Medulla oblongata (tissue), 1 donor: Measurements from ENCODE around the gene POP4.
A peak's percentile ranks its signal among the peaks of the same experiment; 100 is the strongest.

ENCODE experiments used
- DNase-seq: peaks from one replicate; pipeline ENCODE4 v3.0.0-alpha.2; 2015; ENCODE audit errors: extremely low spot score

The POP4 gene

DNA sequence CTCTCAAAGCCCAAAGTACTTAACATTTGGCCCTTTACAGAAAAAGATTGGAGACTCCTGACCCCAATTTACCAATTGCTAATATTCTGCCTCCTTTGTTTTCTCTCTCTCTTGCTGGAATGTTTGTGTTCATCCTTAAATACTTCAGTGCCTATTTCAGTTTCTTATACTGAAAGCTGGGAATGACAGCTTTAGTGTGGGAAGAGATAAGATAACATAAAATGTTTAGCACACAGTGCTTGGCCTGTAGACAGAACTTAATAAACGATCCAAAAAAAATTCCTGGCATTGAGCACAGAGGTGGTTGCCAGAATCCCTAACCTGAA, 56.2 kb downstream of the POP4 start:
- no peak for DNase-seq

DNA sequence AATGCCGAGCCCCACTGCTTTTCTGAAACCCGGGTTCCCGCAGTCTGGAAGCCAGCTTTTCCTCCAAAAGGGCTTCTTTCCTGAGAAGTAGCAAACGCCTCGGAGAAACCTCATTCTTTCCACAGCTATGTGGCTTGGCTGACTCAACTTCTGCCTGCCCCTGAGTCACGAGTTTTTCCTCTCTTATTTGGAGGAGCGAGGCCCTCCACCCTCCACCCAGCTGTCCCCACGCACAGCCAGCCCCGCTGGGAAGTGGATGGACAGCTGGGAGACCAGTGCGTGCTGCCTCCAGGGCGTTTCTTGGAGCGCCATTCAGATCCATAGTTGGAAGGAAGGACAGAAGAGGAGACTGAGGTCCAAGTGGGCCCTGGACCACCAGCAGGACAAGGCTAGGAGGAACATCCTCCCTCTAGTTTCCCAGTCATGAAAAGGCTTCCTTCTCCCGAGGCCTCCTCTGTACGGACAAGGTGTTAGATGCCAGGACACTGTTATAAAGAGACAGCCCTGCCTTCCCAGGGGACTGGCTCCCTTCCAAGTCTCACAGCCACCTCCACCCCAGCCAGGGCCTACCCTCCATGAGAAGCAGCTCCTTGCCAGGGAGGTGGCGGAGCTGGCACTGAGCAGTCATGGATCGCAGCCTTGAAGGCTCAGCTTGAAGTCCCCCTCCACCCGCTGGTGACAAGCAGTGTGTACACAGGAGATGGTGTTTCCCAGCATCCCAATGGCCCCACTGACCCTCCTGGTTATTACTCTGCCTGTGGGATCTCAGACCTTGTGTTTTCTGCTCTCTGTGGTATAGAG, 56.7 kb downstream of the POP4 start:
- DNase-seq = no peak

DNA sequence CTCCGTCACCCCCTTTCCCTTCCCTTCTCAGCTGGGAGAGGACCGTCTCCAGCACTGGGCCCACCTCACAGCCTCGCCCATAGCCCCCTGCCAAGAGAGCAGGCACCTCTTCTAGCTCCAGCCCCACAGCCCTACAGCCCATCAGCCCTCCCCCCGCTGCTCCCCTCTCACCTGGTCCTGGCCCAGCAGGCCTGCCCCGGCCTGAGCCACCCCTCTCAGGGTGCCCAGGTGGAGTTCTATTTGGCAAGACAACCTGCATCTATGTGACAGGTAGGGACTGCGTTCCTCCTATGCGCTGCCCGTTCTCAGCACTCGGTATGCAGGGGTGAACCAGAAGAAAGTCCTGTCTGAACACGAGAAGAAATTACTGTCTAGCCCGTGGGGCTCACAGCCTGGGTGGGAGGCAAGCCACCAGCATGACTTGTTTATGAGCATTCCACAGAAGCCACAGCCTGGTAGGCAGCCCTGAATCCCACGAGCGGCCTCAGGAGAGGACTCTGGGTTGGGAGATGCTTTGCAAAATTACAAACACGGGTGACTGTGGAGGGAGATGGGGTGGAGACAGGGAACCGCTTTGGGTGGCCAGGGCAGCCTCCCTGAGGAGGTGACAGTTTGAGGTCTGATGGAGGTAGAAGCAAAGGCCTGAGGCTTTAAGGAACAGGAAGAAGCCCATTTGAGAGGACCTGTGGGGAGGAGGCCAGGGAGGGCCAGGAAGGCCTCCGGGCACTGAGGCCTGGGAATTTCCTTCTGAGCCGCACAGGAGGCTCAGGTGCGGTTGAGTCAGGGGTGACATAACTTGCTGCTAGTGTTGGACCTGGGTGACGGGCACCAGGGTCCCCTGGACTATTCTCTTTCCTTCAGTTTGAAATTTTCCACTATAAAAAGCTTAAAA, 58.0 kb downstream of the POP4 start:
- no peak for DNase-seq

DNA sequence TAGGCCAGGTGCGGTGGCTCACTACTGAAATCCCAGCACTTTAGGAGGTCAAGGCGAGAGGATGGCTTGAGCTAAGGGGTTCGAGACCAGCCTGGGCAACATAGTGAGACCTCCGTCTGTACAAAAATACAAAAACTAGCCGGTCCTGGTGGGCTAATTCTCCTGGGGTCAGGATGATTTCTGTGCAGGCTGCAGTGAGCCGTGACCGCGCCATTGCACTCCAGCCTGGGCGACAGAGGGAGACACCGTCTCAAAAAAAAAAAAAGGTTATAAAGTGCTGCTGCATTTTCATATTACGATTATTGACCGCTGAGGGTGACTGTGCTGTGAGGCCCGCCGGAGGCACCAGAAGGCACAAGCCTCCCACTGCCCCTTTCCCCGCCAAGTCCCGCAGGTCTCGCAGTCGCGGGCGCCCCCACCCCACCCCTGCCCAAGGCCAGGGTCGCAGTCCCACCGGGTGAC, 58.7 kb downstream of the POP4 start:
- DNase-seq = no peak

DNA sequence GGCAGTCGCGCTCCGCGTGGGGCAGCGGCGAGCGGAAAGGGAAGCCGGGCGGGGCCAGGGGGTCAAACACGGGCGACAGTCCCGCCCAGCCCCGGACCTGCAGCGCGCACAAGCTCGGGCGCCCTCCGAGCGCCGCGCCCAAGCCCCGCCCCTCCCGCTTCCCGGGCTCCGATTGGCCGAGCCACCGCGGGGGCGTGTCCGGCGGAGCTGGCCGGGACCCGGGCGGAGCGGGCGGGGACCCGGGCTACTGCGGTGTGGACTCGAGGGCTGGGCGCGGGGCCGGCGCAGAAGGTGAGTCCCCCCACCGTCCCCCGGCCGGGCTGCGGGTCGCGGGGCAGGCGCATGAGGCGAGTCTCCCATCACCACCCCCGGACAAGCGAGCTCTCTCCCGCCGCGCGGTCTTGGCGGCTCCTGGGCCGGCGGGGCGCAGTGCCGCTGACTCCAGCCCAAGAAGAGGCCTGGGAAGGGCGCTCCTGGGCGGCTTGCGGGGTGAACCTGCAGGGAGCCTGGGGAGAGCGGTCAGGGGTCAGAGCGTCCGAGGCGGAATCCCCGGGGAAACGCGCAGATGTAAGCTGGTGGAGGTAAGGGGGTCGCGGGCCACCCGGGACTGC, 59.2 kb downstream of the POP4 start, which contains the start of gene PLEKHF1:
PLEKHF1 (plus strand) TSS at position 247 of the 611 bp plus-strand sequence. CDS start 8,379 bp downstream, outside the sequence.
- DNase-seq = peak; percentile 93

DNA sequence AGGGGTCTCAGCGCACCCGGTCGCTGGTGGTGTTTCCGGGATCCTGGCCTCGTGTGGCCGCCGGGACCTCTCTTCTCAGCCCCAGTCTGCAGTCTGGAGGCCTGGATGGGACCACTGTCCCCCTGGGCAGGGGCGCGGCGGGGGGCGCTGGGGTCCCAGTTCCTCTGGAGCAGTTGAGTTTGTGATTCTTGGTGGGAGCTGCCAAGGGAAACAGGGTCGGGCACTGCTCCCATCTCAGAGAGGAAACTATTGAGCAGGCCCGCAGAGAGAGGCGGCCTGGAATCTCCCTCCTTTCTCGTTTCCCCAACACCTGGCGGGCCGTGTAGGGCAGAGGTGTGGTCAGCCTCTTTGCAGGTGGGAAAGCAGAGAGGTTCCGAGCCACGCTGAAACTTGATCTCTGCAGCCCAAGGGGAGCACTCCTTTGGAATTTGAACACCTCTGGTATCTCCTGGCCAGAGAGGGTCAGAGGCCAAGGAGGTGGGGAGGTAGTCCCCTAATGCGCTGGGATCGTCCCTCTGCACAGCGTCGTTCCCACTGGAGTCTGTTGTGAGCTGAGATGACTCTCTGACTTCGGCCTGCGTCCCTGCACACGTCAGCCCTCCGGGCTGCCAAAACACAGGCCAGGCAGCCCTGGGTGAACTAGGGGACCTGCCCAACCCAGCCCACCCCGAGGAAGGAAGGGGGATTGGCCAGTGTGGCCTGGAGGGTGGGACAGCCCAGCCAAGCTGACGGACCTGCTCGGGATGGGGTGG, 59.9 kb downstream of the POP4 start:
- no peak for DNase-seq
